GM12864 (cell line): ENCODE data around the gene NACA.
A peak's percentile ranks its signal among the peaks of the same experiment; 100 is the strongest.
"Not testable (repeated sequence)": the region's sequence is repeated elsewhere in the genome, so short reads cannot be mapped to it uniquely, and the experiment has no call there.

Experiments
- DNase-seq: peaks from one replicate; pipeline ENCODE4 v3.0.0-alpha.2; 2011; ENCODE audit warnings: low read depth
- H3K4me3 ChIP-seq: 2 replicates; pipeline ENCODE4 v1.5.1; 2011; ENCODE audit warnings: mild to moderate bottlenecking, low read depth, low read length, control low read depth
- CTCF ChIP-seq: IDR thresholded peaks from 2 replicates; pipeline ENCODE4 v1.5.1; 2011; ENCODE audit warnings: low read depth, mild to moderate bottlenecking, moderate library complexity, low read length, control low read depth, inconsistent platforms; ENCODE audit errors: missing control alignments

The NACA gene

GRCh38 chr12:56761812-56762211 is 36.7 kb upstream of the NACA start:
- H3K4me3 ChIP-seq = no peak overlapping the region
- no peak for DNase-seq
- TF ChIP-seq CTCF = no peak

GRCh38 chr12:56760460-56760859 is 35.4 kb upstream of the NACA start:
- no peak overlapping the region for H3K4me3 ChIP-seq
- no peak for TF ChIP-seq CTCF
- DNase-seq = no peak

GRCh38 chr12:56759263-56759908 is 34.3 kb upstream of the NACA start:
- no peak for TF ChIP-seq CTCF
- no peak overlapping the region for H3K4me3 ChIP-seq
- DNase-seq = no peak

GRCh38 chr12:56758728-56759262 is 33.7 kb upstream of the NACA start:
- H3K4me3 ChIP-seq = no peak overlapping the region
- TF ChIP-seq CTCF = no peak
- DNase-seq = no peak

GRCh38 chr12:56757971-56758370 is 32.9 kb upstream of the NACA start:
- not testable (repeated sequence) for H3K4me3 ChIP-seq, DNase-seq

- TF ChIP-seq CTCF = no peak
- H3K4me3 ChIP-seq = no peak overlapping the region
- DNase-seq = no peak
These were observed 28.5 kb upstream of the NACA start for GRCh38 chr12:56753566-56753965.

- no peak for TF ChIP-seq CTCF
- peak; percentile 62 for DNase-seq
These were observed 26.9 kb upstream of the NACA start, which contains the start of gene PRIM1 for GRCh38 chr12:56751712-56752598. Gene PRIM1, minus strand, starts transcription at chr12:56752323. Its CDS starts 25 bp downstream, at chr12:56752298.

GRCh38 chr12:56750596-56750995 is 25.5 kb upstream of the NACA start:
- peak overlapping the region; percentile 67; the same call in 1 of the 2 replicates for H3K4me3 ChIP-seq
- DNase-seq = not testable (repeated sequence)

More at GRCh38 chr12:56751712-56752598, 26.9 kb upstream of the NACA start, which contains the start of gene PRIM1:
- H3K4me3 ChIP-seq = peak within 1 kb of the TSS; percentile 67
